ENCODE results near the gene RTN4. TPM values are rescaled to one million over a fixed set of nuclear protein-coding genes. Genes with fewer than 3 reads are reported as not detected.

RTN4 gene
- total and polyA plus RNA-seq, 10 donors, result 55.2 to 215 (median 155) TPM

- no peaks in the 10 kb centered on the region for H3K9me3 ChIP-seq
- peaks cover 0 to 19% (median 7%) of the 10 kb centered on the region in 6 donors for H3K4me1 ChIP-seq
- no peak for TF ChIP-seq POLR2A (IDR thresholded peaks at IDR 0.05)
- TF ChIP-seq POLR2AphosphoS5 (IDR thresholded peaks at IDR 0.05), result no peak
- TF ChIP-seq CTCF (IDR thresholded peaks at IDR 0.05 in 8 of 11, conservative IDR thresholded peaks at IDR 0.05 in 3 of 11), result no peak
- peaks cover 0 to 24% (median 0%) of the 10 kb centered on the region in 6 donors for H3K36me3 ChIP-seq
- H3K27ac ChIP-seq, result no peak overlapping the region
- DNase-seq, result no peak
- H3K4me3 ChIP-seq, result no peak overlapping the region
- intact Hi-C loops (cut with DNase I; ENCODE audit: low total_unique reads), result no loop called here
- 86 to 94% (median 90%) methylated on average over 3 of the region's 3 CpGs for WGBS, 5 donors
- H3K27me3 ChIP-seq (replicated peaks in 1 of 7), result no peaks in the 10 kb centered on the region
Measured at GRCh38 chr2:54962935-54963440, 87.3 kb downstream of the RTN4 start.

- Histone ChIP-seq H3K4me1 (peaks cover 0 to 19% (median 7%) of the 10 kb centered on the region in 6 donors), H3K4me3 (no peak overlapping the region), H3K27me3 (replicated peaks in 1 of 7) (no peaks in the 10 kb centered on the region), H3K27ac (no peak overlapping the region), H3K9me3 (no peaks in the 10 kb centered on the region), H3K36me3 (peaks cover 0 to 19% (median 0%) of the 10 kb centered on the region in 6 donors)
- intact Hi-C loops (cut with DNase I; ENCODE audit: low total_unique reads), result no loop called here
- 93 to 97% (median 94%) methylated on average over 13 of the region's 13 CpGs for WGBS, 5 donors
- DNase-seq, result peak; percentile 51
- TF ChIP-seq POLR2A (IDR thresholded peaks at IDR 0.05) (no peak), CTCF (IDR thresholded peaks at IDR 0.05 in 8 of 11, conservative IDR thresholded peaks at IDR 0.05 in 3 of 11) (no peak), POLR2AphosphoS5 (IDR thresholded peaks at IDR 0.05) (peak in 1 of 3 donors; percentile 42)
Measured at GRCh38 chr2:54962511-54962910, 87.7 kb downstream of the RTN4 start.

- DNase-seq, result peak; percentile 54
- intact Hi-C loops (cut with DNase I; ENCODE audit: low total_unique reads), result no loop called here
- 73 to 85% (median 79%) methylated on average over 7 of the region's 7 CpGs for WGBS, 5 donors
- peaks cover 0 to 3% (median 0%) of the 10 kb centered on the region in 6 donors for H3K4me1 ChIP-seq
- no peak overlapping the region for H3K27ac ChIP-seq
- H3K36me3 ChIP-seq, result no peaks in the 10 kb centered on the region
- no peaks in the 10 kb centered on the region for H3K9me3 ChIP-seq
- TF ChIP-seq POLR2A (IDR thresholded peaks at IDR 0.05), result no peak
- no peak for TF ChIP-seq POLR2AphosphoS5 (IDR thresholded peaks at IDR 0.05)
- no peak for TF ChIP-seq CTCF (IDR thresholded peaks at IDR 0.05 in 8 of 11, conservative IDR thresholded peaks at IDR 0.05 in 3 of 11)
- no peaks in the 10 kb centered on the region for H3K27me3 ChIP-seq (replicated peaks in 1 of 7)
- no peak overlapping the region for H3K4me3 ChIP-seq
Measured at GRCh38 chr2:54960164-54960563, 90.1 kb downstream of the RTN4 start.

GRCh38 chr2:54958717-54959371, 91.4 kb downstream of the RTN4 start:
- H3K4me3 ChIP-seq, result no peak overlapping the region
- H3K36me3 ChIP-seq, result no peaks in the 10 kb centered on the region
- DNase-seq, result peak; percentile 48
- H3K4me1 ChIP-seq, result no peaks in the 10 kb centered on the region
- no peak overlapping the region for H3K27ac ChIP-seq
- intact Hi-C loops (cut with DNase I; ENCODE audit: low total_unique reads), result no loop called here
- H3K27me3 ChIP-seq (replicated peaks in 1 of 7), result no peaks in the 10 kb centered on the region
- TF ChIP-seq POLR2AphosphoS5 (IDR thresholded peaks at IDR 0.05) (no peak), POLR2A (IDR thresholded peaks at IDR 0.05) (no peak), CTCF (IDR thresholded peaks at IDR 0.05 in 8 of 11, conservative IDR thresholded peaks at IDR 0.05 in 3 of 11) (no peak)
- no peaks in the 10 kb centered on the region for H3K9me3 ChIP-seq
- 77 to 85% (median 79%) methylated on average over 14 of the region's 14 CpGs for WGBS, 5 donors

Measured in spleen (tissue), 11 donors.